Cardiac muscle cell (in vitro differentiated cells and primary cell): Measurements from ENCODE around the gene MTRF1. TPM values are rescaled to one million over a fixed set of nuclear protein-coding genes. Genes with fewer than 3 reads are reported as not detected.

Experiments
- DNase-seq, 2 donors: peaks; one replicate each; pipeline versions ENCODE4 v3.0.0 to v3.0.0-alpha.2; 2010 to 2017; ENCODE audit warnings: low read depth in 1 of 2, low spot score in 1 of 2
- H3K27ac ChIP-seq: fragments of 200-600 bp; sonication (generic); 2 replicates; pipeline ENCODE4 v1.5.1; 2016
- H3K27me3 ChIP-seq: fragments of 200-600 bp; sonication (generic); 2 replicates; pipeline ENCODE4 v1.6.0; 2016; ENCODE audit warnings: control low read depth
- H3K36me3 ChIP-seq: fragments of 200-600 bp; sonication (generic); 2 replicates; pipeline ENCODE4 v1.5.1; 2016; ENCODE audit warnings: control low read depth
- H3K4me1 ChIP-seq: fragments of 200-600 bp; sonication (generic); 2 replicates; pipeline ENCODE4 v1.8.1; 2017; ENCODE audit warnings: low read depth, mild to moderate bottlenecking, mixed run types
- H3K4me3 ChIP-seq: fragments of 200-600 bp; sonication (generic); 2 replicates; pipeline ENCODE4 v1.5.1; 2016; ENCODE audit warnings: mild to moderate bottlenecking
- H3K9me3 ChIP-seq: fragments of 200-600 bp; sonication (generic); 2 replicates; pipeline ENCODE4 v1.5.1; 2017; ENCODE audit warnings: low read depth, mild to moderate bottlenecking, control low read depth
- polyA plus RNA-seq: library from polyadenylated mRNA; unstranded; fragments of >200 nt; fragmentation: Nextera tagmentation; extraction: Ambion mirVana; gene quantifications from 2 replicates; pipeline ENCODE4 v1.2.1, GENCODE V29; 2016
- total RNA-seq: library from RNA; depleted of rRNA; stranded (reverse); fragments of >200 nt; gene quantifications from 2 replicates; pipeline ENCODE4 v1.2.3, GENCODE V29; 2016
- TF ChIP-seq, protein P1 (sequence below): IDR thresholded peaks from 2 replicates; pipeline ENCODE4 v1.5.1; 2012; ENCODE audit warnings: low read depth, mild to moderate bottlenecking, low read length

MTRF1 gene
- total and polyA plus RNA-seq, 2 experiments from 2014 or later = 8.4 to 11.0 TPM

DNA sequence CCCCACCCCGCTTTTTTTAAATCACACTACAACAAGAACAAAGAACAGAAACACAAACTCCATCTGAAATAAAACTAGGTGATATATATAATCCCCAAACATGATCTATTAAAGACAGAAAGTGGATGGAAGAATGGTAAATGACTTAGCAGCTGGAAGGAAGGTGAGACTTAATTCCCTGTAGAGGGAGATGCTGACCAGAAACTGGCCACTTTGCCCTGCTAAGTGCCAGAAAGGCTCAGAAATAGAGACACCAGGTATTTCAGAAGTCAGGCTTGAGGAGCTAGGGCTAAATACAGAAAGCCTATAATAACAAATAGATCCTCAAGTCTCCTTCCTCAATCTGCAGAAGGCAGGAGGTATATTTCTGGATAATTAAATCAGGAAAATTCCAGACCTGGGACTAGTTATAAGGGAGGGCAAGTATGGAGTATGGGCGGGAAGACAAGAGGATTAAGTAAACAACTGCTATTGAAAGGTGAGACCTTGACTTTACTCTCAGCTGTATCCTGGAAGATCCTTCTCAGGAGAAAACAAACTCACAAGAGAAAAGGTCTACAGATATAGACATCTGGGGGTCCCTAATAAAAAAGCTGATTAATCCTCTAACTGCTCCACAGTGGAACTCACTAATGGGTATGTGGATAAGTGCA, 32.2 kb downstream of the MTRF1 start:
- Histone ChIP-seq H3K27ac (no peak overlapping the region), H3K9me3 (no peaks in the 10 kb centered on the region), H3K4me1 (no peaks in the 10 kb centered on the region), H3K36me3 (peaks cover 7% of the 10 kb centered on the region), H3K4me3 (no peak overlapping the region), H3K27me3 (no peaks in the 10 kb centered on the region)
- DNase-seq = no peak
- TF ChIP-seq, protein P1, sequence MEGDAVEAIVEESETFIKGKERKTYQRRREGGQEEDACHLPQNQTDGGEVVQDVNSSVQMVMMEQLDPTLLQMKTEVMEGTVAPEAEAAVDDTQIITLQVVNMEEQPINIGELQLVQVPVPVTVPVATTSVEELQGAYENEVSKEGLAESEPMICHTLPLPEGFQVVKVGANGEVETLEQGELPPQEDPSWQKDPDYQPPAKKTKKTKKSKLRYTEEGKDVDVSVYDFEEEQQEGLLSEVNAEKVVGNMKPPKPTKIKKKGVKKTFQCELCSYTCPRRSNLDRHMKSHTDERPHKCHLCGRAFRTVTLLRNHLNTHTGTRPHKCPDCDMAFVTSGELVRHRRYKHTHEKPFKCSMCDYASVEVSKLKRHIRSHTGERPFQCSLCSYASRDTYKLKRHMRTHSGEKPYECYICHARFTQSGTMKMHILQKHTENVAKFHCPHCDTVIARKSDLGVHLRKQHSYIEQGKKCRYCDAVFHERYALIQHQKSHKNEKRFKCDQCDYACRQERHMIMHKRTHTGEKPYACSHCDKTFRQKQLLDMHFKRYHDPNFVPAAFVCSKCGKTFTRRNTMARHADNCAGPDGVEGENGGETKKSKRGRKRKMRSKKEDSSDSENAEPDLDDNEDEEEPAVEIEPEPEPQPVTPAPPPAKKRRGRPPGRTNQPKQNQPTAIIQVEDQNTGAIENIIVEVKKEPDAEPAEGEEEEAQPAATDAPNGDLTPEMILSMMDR = no peak

DNA sequence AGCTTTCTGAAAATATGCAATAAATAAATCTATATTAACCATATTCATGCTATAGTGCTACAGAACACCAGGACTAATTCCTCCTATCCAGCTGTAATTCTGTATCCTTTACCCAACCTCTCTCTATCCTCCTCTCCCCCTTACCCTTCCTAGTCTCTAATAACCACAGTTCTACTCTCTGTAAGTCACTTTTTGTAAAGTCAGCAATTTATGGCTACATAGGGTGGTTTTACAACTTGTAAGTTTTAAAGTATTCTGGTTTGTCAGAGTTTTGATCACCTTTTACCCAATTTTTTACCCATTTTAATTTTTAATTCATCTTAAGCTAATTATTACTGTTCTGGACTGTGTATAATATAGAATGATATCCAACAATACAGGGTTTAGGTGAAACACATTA, 34.0 kb downstream of the MTRF1 start:
- H3K36me3 ChIP-seq = peaks cover 11% of the 10 kb centered on the region
- H3K27me3 ChIP-seq = no peaks in the 10 kb centered on the region
- no peak overlapping the region for H3K4me3 ChIP-seq
- TF ChIP-seq, protein P1 = no peak
- DNase-seq = no peak
- no peaks in the 10 kb centered on the region for H3K4me1 ChIP-seq
- no peaks in the 10 kb centered on the region for H3K9me3 ChIP-seq
- no peak overlapping the region for H3K27ac ChIP-seq

DNA sequence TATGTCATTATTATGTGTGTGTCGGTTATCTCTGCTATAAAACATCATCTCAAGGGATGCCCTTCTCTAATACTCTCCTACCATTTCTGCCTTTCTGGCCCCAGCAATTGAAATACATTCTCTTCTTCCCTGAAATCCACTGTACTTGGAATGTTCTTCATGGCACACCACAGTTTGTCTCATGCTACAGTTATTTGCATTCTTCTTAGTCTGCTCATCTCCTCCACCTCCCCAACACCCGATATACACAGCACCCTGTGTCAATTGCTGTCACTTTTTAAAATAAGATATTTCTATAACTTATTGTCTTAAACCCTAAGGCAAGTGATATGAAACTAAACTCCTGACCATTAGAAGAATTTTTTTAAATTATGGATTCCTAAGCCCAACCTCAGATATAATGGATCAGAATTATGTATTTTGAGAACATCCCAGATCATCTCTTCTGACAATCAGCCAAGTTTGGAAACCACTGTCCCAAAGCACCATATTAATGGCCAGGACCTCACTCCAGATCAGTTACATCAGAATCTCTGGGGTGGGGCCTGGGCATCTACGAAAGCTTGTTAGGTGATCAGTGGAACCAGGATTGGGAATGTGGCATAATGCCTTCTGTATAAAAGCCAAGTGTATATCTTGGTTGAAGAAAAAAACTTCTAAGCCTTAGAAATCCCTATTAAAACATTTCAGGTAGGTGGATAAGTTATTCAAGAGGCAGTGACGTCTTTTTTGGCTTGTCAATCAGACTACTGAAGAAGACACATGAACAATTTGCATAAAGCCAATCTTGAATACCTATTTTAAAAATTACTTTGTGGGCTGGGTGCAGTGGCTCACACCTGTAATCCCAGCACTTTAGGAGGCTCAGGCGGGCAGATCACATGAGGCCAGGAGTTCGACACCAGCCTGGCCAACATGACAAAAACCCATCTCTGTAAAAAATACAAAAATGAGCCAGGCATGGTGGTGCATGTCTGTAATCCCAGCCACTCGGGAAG, 39.0 kb downstream of the MTRF1 start:
- Histone ChIP-seq H3K4me3 (no peak overlapping the region), H3K27me3 (no peaks in the 10 kb centered on the region), H3K9me3 (no peaks in the 10 kb centered on the region), H3K36me3 (peaks cover 6% of the 10 kb centered on the region), H3K27ac (no peak overlapping the region), H3K4me1 (no peaks in the 10 kb centered on the region)
- TF ChIP-seq, protein P1 = no peak
- peak in 1 of 2 donors; percentile 32 for DNase-seq

DNA sequence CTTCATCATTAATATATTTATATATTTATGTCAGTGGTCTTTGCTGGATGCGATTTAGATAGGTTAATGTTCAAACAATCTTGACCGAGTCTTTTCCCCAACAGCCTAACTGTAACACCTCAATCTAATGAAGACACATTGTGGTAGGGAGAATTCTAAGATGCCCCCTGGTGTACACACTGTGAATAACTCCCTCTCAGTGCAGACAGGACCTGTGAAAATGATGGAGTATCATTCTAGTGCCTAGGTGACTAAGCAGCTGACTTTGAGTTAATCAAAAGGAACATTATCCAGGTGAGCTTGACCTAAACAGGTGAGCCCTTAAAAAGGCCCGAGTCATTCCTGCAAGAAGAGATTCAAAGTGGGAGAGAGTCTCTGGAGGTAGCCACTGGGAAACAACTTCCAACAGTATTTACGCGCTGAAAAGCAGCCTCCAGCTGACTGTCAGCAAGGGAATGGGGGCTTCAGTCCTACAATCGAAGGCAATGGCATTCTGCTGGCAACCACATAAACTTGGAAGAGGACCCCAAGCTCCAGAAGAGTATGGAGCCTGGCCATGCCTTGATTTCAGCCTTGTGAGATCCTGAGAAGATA, 41.0 kb downstream of the MTRF1 start:
- Histone ChIP-seq H3K27ac (no peak overlapping the region), H3K4me3 (no peak overlapping the region), H3K9me3 (no peaks in the 10 kb centered on the region), H3K36me3 (peaks cover 4% of the 10 kb centered on the region), H3K27me3 (no peaks in the 10 kb centered on the region), H3K4me1 (no peaks in the 10 kb centered on the region)
- DNase-seq = peak; percentile 60 to 71
- TF ChIP-seq, protein P1 = peak; percentile 75

DNA sequence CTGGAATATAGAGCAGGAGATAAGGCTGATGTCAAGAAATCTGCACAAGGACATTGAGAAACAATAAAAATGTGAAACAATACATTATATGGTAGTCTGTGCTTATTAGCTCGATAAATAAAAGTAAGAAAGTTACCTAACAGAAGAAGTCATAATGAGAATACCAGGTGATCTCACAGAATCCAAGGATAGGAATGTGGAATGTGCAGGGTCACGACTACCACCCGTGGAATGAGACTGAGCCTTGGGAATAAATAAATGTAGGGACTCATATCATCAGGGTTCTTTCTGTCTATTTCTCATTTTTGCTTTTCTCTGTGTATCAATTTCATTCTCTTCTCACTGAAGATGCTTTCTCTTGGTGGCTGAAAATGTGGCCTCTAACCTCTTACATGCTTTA, 43.0 kb downstream of the MTRF1 start:
- H3K4me3 ChIP-seq = no peak overlapping the region
- DNase-seq = no peak
- H3K27me3 ChIP-seq = no peaks in the 10 kb centered on the region
- no peaks in the 10 kb centered on the region for H3K9me3 ChIP-seq
- TF ChIP-seq, protein P1 = no peak
- no peaks in the 10 kb centered on the region for H3K4me1 ChIP-seq
- no peak overlapping the region for H3K27ac ChIP-seq
- H3K36me3 ChIP-seq = peaks cover 2% of the 10 kb centered on the region
